Left lung (tissue), 10 donors: Measurements from ENCODE around the gene SLCO3A1. TPM values are rescaled to one million over a fixed set of nuclear protein-coding genes. Genes with fewer than 3 reads are reported as not detected.
A peak's percentile ranks its signal among the peaks of the same experiment; 100 is the strongest.

Source experiments
- ATAC-seq: fragments of 200-7000 bp; cut with Tn5 transposase; one replicate; pipeline ENCODE4 v1.9.1; 2020; ENCODE audit warnings: moderate library complexity
- DNase-seq, 4 donors: peaks; one replicate each; pipeline ENCODE4 v3.0.0-alpha.2; 2013 to 2020
- H3K27ac ChIP-seq, 2 donors: fragments of 200-600 bp; sonication (generic) in 1 of 2; one replicate each; pipeline versions ENCODE4 v1.5.0 to v1.8.0; 2020 to 2021
- H3K27me3 ChIP-seq, 2 donors: fragments of 200-600 bp; sonication (generic) in 1 of 2; one replicate each; pipeline versions ENCODE4 v1.5.0 to v1.8.0; 2020 to 2021
- H3K36me3 ChIP-seq, 2 donors: fragments of 200-600 bp; sonication (generic) in 1 of 2; one replicate each; pipeline versions ENCODE4 v1.5.0 to v1.8.0; 2020 to 2021
- H3K4me1 ChIP-seq, 2 donors: fragments of 200-600 bp; one replicate each; pipeline ENCODE4 v1.8.0; 2021
- H3K4me3 ChIP-seq, 2 donors: fragments of 200-600 bp; sonication (generic) in 1 of 2; one replicate each; pipeline versions ENCODE4 v1.5.0 to v1.8.0; 2020 to 2021; ENCODE audit warnings: mild to moderate bottlenecking in 1 of 2
- H3K9me3 ChIP-seq, 2 donors: fragments of 200-600 bp; sonication (generic) in 1 of 2; one replicate each; pipeline versions ENCODE4 v1.5.0 to v1.8.0; 2020 to 2021
- intact Hi-C, 2 donors: fragments of 100-400 bp; cut with DNase I; formaldehyde crosslinking; loops; one replicate each; pipeline versions ENCODE4 v1.11.2 to v1.14.2; 2022
- polyA plus RNA-seq, 6 donors: library from polyadenylated mRNA; unstranded; fragments of 120-200 nt; gene quantifications; one replicate each; pipeline ENCODE4 v1.2.1, GENCODE V29; 2013; ENCODE audit not compliant: insufficient read length in 6 of 6
- total RNA-seq, 2 donors: library from RNA; stranded (reverse); fragmentation: NEBNext Ultra II Directional; extraction: Animal tissue kit (Norgen Biotek cat#: 25700); gene quantifications; one replicate each; pipeline ENCODE4 v1.2.1, GENCODE V29; 2021
- TF ChIP-seq, protein P1 (sequence below), 2 donors: fragments of 200-600 bp; sonication (generic) in 1 of 2; IDR thresholded peaks; one replicate each; pipeline versions ENCODE4 v1.5.0 to v1.8.0; 2021; ENCODE audit warnings: antibody characterized with exemption in 2 of 2
- donor health status: DM: no; HTN: yes; CAD: no.
- donor health status: DM: no; HTN: no; CAD: no.

The SLCO3A1 gene
- total and polyA plus RNA-seq, 8 donors = 7.7 to 49.0 (median 11.9) TPM

GRCh38 chr15:92021792-92022191 lies 168.3 kb downstream of the SLCO3A1 start:
- TF ChIP-seq, protein P1, sequence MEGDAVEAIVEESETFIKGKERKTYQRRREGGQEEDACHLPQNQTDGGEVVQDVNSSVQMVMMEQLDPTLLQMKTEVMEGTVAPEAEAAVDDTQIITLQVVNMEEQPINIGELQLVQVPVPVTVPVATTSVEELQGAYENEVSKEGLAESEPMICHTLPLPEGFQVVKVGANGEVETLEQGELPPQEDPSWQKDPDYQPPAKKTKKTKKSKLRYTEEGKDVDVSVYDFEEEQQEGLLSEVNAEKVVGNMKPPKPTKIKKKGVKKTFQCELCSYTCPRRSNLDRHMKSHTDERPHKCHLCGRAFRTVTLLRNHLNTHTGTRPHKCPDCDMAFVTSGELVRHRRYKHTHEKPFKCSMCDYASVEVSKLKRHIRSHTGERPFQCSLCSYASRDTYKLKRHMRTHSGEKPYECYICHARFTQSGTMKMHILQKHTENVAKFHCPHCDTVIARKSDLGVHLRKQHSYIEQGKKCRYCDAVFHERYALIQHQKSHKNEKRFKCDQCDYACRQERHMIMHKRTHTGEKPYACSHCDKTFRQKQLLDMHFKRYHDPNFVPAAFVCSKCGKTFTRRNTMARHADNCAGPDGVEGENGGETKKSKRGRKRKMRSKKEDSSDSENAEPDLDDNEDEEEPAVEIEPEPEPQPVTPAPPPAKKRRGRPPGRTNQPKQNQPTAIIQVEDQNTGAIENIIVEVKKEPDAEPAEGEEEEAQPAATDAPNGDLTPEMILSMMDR (IDR thresholded peaks at IDR 0.05) = no peak
- no peaks in the 10 kb centered on the region for H3K9me3 ChIP-seq
- intact Hi-C loops = no loop called here
- no peaks in the 10 kb centered on the region for H3K36me3 ChIP-seq
- peaks cover 0 to 21% of the 10 kb centered on the region in 2 donors for H3K4me1 ChIP-seq
- ATAC-seq (no peak), DNase-seq (no peak)
- H3K27ac ChIP-seq = no peak overlapping the region
- no peaks in the 10 kb centered on the region for H3K27me3 ChIP-seq
- H3K4me3 ChIP-seq = no peak overlapping the region

DNA sequence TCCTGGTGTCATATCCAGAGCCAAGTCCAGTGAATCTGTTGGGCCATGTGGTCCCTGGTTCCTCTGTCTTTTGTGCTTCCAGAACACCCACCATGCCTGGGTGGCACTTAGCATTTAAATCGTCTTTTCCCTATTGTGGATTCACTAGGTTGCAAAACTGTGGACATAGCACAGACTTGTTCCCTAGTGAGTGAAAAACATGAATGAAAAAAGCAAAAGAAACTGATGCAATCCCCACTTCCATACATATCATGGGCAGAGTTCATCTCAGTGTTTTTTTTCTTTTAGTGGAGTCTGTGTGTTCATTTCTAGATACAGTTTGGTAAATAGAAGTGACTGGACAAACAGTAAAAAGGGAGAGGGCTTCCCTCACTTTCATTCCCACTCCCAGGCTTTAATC lies 170.5 kb downstream of the SLCO3A1 start:
- no peak overlapping the region for H3K4me3 ChIP-seq
- no peaks in the 10 kb centered on the region for H3K9me3 ChIP-seq
- peaks cover 0 to 29% of the 10 kb centered on the region in 2 donors for H3K4me1 ChIP-seq
- ATAC-seq (no peak), DNase-seq (no peak)
- no peaks in the 10 kb centered on the region for H3K27me3 ChIP-seq
- intact Hi-C loops = no loop called here
- no peak overlapping the region for H3K27ac ChIP-seq
- no peaks in the 10 kb centered on the region for H3K36me3 ChIP-seq
- TF ChIP-seq, protein P1 (IDR thresholded peaks at IDR 0.05) = no peak

- H3K27ac ChIP-seq = no peak overlapping the region
- H3K9me3 ChIP-seq = no peaks in the 10 kb centered on the region
- H3K4me1 ChIP-seq = peaks cover 6 to 37% of the 10 kb centered on the region in 2 donors
- ATAC-seq (no peak), DNase-seq (no peak)
- H3K36me3 ChIP-seq = no peaks in the 10 kb centered on the region
- intact Hi-C loops = no loop called here
- TF ChIP-seq, protein P1 (IDR thresholded peaks at IDR 0.05) = no peak
- no peaks in the 10 kb centered on the region for H3K27me3 ChIP-seq
- H3K4me3 ChIP-seq = no peak overlapping the region
Observed at GRCh38 chr15:92025706-92026270, 172.3 kb downstream of the SLCO3A1 start.

- no peaks in the 10 kb centered on the region for H3K9me3 ChIP-seq
- intact Hi-C loops = no loop called here
- no peaks in the 10 kb centered on the region for H3K36me3 ChIP-seq
- H3K27ac ChIP-seq = peak overlapping the region; percentile 38 to 66
- TF ChIP-seq, protein P1 (IDR thresholded peaks at IDR 0.05) = no peak
- peaks cover 6 to 33% of the 10 kb centered on the region in 2 donors for H3K4me1 ChIP-seq
- no peaks in the 10 kb centered on the region for H3K27me3 ChIP-seq
- peak; percentile 23 for ATAC-seq
- DNase-seq = no peak
- no peak overlapping the region for H3K4me3 ChIP-seq
Observed at GRCh38 chr15:92028389-92028724, 174.8 kb downstream of the SLCO3A1 start.

DNA sequence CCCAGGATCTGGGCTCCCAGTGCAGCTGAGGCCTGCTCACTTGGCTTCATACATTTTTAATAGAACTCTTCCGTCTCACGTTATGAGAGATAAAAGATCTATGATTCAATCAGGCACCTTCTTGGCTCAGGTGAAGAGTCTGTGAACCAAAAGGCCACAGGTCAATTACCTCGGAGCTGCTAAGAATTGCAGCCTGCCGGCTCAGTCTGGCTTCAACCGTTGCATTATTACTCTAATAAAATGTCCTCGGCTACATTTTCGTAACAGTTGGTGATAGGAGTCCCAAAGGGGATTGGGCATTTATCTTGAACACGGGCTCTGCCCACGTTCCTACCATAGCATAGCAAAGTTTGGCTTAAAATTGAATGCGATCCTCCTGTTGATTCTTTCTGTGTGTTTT lies 176.3 kb downstream of the SLCO3A1 start:
- H3K27me3 ChIP-seq = no peaks in the 10 kb centered on the region
- H3K4me1 ChIP-seq = peaks cover 6 to 36% of the 10 kb centered on the region in 2 donors
- H3K36me3 ChIP-seq = no peaks in the 10 kb centered on the region
- no peak for ATAC-seq
- DNase-seq = no peak
- TF ChIP-seq, protein P1 (IDR thresholded peaks at IDR 0.05) = no peak
- peak overlapping the region; percentile 45 to 49 for H3K27ac ChIP-seq
- intact Hi-C loops = no loop called here
- no peak overlapping the region for H3K4me3 ChIP-seq
- no peaks in the 10 kb centered on the region for H3K9me3 ChIP-seq
